ENCODE results near the gene OVCH2.
"Not testable (repeated sequence)": the region's sequence is repeated elsewhere in the genome, so short reads cannot be mapped to it uniquely, and the experiment has no call there.

Gene OVCH2, protein sequence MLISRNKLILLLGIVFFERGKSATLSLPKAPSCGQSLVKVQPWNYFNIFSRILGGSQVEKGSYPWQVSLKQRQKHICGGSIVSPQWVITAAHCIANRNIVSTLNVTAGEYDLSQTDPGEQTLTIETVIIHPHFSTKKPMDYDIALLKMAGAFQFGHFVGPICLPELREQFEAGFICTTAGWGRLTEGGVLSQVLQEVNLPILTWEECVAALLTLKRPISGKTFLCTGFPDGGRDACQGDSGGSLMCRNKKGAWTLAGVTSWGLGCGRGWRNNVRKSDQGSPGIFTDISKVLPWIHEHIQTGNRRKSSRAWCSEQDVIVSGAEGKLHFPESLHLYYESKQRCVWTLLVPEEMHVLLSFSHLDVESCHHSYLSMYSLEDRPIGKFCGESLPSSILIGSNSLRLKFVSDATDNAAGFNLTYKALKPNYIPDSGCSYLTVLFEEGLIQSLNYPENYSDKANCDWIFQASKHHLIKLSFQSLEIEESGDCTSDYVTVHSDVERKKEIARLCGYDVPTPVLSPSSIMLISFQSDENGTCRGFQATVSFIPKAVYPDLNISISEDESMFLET

DNA sequence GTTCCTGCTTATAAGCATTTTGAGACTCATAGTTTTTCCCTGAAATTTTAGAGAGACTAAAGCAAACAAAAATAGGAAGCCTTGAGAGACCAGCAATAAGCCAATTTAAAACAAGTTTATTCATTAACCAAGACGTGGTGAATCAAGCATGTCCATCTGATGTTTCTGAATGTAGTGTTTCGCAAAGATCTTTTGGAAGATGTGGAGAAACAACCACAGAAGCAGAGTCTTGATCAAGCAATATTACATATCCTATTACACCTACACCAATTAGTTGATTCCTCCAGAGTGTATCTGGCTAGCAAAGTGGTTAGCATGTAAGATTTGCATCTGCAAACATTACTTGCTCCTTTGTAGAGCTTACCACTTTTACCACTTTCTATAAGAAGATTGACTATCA lies at the start of gene OVCH2:
Gene OVCH2, minus strand, starts transcription at position 101 of the 400 bp plus-strand sequence. Its CDS starts 83 bp downstream, at position 18.
- no peak for DNase-seq (ENCODE audit: low read depth in 3 of 3, low spot score in 1 of 3)

DNA sequence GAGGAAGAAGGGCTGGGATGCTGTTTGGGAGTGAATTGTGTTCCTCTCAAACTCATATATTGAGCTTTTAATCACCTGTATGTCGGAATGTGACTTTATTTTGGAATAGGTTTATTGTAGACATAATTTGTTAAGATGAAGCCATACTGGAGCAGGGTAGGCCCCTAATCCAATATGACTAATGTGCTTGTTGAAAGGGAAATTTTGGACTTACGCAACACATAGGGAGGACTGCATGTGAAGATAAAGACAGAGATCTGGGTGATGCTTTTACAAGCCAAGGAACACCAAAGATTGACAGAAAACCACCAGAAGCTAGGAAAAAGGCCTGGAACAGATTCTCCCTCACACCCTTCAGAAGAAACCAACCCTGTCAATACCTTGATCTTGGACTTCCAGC lies 43.2 kb upstream of the OVCH2 start:
- no peak for DNase-seq (ENCODE audit: low read depth in 3 of 3, low spot score in 1 of 3)

DNA sequence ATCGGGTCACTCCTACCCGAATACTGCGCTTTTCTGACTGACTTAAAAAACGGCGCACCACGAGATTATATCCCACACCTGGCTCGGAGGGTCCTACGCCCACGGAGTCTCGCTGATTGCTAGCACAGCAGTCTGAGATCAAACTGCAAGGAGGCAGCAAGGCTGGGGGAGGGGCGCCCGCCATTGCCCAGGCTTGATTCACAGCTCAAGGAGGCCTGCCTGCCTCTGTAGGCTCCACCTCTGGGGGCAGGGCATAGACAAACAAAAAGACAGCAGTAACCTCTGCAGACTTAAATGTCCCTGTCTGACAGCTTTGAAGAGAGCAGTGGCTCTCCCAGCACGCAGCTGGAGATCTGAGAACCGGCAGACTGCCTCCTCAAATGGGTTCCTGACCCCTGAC lies 28.5 kb upstream of the OVCH2 start:
- not testable (repeated sequence) for DNase-seq (ENCODE audit: low read depth in 3 of 3, low spot score in 1 of 3)

DNA sequence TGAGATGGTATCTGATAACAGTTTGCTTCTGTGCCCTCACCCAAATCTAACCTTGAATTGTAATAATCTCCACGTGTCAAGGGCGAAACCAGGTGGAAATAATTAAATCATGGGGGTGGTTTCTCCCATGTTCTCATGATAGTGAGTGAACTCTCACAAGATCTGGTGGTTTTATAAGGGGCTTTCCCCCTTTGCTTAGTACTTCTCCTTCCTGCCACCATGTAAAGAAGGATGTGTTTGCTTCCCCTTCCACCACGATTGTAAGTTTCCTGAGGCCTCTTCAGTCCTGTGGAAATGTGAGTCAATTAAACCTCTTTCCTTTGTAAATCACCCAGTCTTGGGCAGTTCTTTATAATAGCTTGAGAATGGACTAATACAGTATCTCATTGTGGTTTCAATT lies 8.5 kb upstream of the OVCH2 start:
- DNase-seq (ENCODE audit: low read depth in 3 of 3, low spot score in 1 of 3): no peak

DNA sequence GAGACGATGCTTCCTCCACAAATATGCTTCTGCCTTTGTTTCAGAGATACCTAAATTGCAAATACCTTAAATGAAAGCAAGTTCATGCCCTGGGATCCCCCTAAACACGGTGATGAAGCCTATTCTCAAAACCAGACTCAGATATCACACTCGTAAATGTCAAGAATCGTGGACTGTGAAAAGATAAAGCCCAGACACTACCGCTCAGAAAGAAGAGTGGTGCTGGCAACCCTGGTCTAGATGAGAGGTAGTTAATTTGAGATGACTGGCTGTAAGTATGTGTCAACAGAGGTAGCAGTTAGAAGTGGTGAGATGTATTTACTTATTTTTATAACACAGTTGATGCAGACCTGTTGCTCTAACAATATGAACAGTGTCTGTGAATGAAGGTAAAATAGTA lies 2.5 kb downstream of the OVCH2 start:
- no peak for DNase-seq (ENCODE audit: low read depth in 3 of 3, low spot score in 1 of 3)

DNA sequence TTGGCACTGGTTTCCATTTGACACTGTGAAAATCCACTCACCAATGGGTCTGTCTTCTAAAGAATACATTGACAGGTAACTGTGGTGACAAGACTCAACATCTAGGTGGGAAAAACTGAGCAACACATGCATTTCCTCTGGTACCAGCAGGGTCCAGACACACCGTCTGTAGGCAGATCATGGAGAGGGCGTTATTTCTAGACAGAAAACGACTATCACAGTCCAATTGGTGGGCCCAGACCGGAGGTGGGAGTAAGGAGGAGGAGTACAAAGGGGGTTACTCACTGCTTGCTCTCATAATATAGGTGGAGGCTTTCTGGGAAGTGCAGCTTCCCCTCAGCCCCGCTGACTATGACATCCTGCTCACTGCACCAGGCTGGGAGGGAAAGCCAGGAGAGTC lies 9.9 kb downstream of the OVCH2 start:
- no peak for DNase-seq (ENCODE audit: low read depth in 3 of 3, low spot score in 1 of 3)

DNA sequence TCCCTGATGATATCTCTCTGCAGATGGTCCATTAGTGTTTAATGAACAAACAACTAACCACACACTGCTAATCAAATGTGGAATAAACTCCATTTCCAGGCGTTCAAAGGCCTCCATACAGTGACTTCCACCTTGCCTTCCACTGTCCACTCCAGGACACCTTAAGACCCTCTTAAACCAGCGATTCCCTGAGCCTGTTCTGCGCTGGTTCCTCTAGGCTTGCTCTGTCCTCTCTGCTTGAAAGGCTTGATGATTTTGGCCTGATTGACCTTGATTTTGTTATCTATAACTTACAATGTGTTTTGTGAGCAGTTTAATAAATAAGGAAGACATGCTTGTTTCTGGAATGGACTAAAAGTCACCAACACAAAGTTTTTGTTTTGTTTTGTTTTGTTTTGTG lies 12.0 kb downstream of the OVCH2 start:
- DNase-seq (ENCODE audit: low read depth in 3 of 3, low spot score in 1 of 3): no peak

DNA sequence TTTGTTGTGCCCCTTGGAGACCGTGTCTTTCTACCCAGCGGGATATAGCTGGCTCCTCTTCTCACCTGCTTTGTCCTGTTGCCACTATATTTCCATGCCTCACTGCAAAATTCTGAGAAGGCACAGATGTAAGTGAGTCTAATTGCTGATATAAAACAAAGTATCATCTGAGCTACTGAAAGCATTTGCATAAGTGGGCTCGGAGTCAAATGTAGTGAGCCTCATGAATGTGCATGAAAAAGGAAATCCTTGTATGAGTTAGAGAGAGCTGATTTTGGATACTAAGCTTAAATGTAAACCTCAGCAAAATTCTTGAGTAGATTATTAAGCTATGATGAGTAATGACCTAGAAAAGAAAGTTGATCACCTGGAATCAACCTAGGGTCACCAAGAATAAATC lies 13.9 kb downstream of the OVCH2 start:
- DNase-seq (ENCODE audit: low read depth in 3 of 3, low spot score in 1 of 3): no peak

DNA sequence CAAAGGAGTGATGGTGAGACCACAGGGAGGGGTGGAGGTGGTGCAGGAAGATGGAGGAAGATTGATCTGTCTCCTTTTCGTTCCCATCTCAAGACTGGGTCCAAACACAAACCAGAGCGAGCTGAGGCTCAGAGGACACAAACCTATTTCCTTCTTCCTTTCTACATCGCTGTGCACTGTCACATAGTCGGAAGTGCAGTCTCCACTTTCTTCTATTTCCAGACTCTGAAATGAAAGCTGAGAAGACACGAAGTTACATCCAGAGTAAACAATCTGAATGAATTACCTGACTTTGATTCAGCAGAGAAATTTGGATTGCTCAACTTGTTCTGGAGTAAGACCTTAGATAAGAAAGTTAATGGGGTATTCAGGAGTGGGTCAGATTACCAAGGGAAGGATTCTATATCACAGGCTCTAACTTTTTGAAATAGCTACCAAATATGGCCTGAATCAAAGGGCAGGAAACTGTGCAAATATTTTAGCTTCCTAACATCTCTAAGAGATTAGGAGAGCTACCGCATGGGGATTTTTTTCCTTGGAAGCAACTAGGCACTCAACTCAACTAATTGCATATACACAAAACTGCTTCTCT lies 14.4 kb downstream of the OVCH2 start:
- no peak for DNase-seq (ENCODE audit: low read depth in 3 of 3, low spot score in 1 of 3)

DNA sequence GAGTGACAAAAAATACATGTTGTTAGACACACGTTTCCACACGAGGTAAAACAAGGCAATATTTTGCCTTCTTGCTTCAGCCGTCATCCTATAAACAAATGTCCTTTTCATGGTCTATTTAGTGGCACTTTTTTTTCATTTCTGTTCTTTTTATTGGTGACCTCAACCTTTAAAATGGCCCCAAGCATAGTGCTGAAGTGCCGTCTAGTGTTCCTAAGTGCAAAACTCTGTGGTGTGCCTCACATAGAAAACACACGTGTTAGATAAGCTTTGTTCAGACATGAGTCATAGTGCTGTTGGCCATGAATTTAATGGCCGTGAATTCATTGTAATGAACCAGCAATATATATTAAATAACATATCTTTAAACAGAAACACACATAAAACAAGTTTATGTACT lies 15.6 kb downstream of the OVCH2 start:
- DNase-seq (ENCODE audit: low read depth in 3 of 3, low spot score in 1 of 3): no peak

DNA sequence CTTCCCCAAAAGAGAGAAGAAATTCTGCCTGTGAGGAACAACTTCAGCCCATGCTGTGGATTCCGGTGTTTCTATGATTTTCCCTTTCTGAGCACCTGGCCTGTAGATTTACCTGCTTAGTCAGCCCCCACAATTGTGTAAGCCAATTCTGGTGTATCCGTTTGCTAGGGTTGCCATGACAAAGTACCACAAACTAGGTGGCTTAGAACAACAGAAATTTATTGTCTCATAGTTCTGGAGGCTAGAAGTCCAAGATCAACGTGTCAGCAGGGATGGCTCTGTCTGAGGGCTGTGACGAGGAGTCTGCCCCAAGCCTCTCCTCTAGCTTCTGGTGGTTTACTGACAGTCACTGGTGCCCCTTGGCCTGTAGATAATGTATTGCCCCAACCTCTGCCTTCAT lies 17.0 kb downstream of the OVCH2 start:
- no peak for DNase-seq (ENCODE audit: low read depth in 3 of 3, low spot score in 1 of 3)

DNA sequence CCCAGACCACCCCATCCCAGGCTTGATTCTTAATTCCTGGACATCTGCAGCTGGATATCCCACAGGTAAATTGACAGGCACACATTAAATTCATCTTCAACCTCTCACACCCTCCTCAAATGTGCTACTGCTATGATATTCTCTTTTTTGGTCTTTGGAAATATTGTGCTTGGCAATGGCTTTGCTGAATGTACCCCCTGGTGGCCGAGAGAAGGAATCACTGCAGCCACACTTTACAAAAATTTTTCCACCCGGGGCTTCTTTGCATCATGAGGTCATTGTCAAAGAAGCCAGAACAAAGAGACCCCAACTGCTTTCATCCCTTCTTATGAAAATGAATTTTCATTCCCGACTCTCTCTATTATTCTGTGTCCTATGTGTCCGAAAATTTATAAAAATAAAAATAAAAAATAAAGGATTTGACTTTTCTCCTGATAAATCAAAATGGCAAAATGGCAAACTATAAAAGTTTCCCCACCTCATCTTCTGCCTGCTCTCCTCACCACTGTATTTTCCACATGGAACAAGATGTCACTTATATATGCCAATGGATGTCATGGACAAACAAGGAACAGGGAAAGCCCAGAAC lies 17.9 kb downstream of the OVCH2 start:
- DNase-seq (ENCODE audit: low read depth in 3 of 3, low spot score in 1 of 3): no peak

DNA sequence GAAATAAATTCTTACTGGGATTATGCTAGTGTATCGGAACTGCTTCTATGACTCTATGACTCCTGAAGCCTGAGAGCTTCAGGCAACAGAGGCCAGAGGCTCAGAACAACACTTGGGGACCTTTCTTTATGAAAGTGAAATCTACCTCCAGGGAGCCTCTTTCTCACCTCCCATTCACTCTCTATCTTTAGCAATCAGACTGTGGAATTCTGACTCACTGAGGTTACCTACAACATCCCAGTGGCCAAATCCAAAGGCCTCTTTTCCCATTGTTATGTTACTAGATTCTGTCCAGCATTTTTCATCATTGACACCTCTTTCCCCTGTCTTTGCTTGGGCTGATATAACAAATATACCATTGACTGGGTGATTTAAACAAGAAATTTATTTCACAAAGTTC lies 18.9 kb downstream of the OVCH2 start:
- no peak for DNase-seq (ENCODE audit: low read depth in 3 of 3, low spot score in 1 of 3)

DNA sequence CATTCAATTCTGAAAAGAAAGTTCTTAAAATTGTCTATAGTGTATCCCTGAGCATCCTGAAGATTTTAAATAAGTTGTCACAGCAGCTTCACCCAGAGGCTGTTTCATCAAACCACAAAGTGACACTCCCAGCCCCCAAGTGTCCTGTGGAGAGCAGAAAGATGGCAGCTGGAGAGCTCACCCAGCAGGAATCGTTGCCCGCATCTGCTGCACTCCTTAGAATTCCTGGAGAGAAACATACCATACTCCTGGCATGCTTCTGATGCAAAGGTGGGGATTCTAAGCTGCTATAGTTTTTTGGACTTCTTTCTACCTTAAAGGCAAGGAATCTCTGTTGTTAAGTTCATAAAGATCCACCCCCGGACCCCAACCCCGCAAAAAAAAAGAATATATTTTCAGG lies 19.5 kb downstream of the OVCH2 start:
- DNase-seq (ENCODE audit: low read depth in 3 of 3, low spot score in 1 of 3): no peak

DNA sequence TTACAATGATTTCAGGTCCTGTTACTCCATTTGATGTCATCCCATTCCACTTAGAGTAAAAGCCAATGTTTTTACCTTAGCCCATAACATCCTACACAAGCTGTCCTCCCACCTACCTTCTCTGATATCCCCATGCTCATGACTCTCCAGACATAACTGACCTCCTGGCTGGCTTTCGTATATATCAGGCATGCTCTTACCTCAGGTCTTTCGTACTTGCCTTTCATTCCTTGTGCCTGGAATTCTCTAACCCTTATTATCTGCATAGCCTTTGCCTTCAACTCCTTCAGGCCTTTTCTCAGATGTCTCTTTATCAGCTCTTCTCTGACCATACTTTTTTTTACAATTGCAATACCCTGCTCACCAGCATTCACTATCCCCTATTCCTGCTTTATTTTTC lies 22.7 kb downstream of the OVCH2 start:
- DNase-seq (ENCODE audit: low read depth in 3 of 3, low spot score in 1 of 3): no peak

DNA sequence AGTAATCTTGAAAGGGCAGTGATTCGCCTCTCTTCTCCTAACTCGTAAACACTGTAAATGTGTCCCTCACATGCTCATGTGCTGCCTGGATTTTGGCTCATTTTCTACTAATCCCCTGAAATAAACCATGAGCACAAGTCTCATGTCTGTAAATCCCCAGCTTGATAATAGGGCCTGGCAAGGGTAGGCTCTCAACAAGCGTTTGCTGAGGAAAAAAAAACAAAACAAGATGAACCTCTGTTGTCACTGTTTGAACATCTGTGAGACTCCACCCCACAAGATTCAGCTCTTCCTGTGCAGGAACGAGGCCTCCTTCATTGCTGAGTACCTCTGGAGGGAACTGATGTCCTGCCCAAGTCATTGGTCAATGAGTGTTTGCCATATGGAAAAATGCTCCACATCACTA lies 28.5 kb downstream of the OVCH2 start:
- DNase-seq (ENCODE audit: low read depth in 3 of 3, low spot score in 1 of 3): no peak

DNA sequence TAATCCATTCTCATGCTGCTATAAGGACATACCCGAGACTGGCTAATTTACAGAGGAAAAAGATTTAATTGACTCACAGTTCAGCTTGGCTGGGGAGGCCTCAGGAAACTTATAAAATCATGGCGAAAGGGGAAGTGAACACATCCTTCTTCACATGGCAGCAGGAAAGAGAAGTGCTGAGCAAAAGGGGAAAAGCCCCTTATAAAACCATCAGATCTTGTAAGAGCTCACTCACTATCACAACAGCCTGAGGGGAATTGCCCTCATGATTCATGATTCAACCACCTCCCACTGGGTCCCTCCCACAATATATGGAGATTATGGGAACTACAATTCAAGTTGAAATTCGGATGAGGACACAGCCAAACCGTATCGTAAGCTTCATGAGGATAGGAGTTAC lies 29.2 kb downstream of the OVCH2 start:
- DNase-seq (ENCODE audit: low read depth in 3 of 3, low spot score in 1 of 3): no peak

DNA sequence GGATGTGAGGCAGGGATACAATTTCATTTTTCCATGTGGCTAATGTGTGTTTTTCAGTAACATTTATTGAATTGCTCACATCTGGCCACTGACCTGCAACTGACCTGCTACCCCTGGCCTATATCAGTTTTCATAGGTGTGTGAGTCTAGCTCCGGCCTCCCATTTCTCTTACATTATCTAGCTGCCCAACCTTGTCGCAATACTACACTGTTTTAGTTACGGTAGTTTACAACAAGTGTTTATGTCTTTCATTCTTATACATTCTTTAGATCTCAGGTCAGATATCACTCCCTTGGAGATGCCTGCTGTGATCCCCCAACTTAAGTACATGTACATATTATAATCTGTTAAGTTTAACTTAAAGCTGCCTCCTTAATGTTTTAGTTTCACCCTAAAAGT lies 30.6 kb downstream of the OVCH2 start:
- DNase-seq (ENCODE audit: low read depth in 3 of 3, low spot score in 1 of 3): no peak

DNA sequence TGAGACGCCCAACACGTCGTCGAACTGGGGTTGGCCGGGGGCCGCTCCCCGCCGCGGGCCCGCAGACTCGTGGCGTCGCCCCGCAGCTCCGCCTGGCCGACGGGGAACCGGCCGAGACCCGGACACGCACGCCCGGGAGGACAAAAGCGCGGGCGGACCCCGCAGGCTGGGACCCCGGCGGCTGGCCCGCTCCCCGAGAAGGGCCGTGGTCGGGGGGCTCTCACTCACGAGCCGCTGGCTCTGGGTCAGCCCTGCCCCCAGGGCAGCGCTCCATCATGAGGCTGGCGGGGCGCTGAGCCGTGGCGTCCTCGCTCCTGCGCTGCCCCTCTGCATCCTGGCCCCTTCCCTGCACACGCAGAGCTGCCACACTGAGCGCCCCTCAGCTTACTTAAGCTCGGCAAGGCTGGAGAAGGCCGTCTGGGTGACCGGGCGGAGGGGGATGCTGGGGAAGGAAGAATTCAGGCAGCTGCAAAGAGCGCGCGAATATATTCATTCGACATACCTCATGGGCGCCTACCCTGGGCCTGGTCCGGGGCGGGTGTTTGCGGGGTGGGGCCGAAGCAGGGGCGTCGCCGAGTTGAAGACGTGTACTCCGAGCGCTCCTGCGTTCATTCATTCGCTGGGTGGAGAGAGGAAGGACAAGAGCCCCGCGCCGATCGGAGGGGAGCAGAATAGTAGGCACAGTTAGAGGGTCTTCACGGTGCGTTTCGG lies 32.4 kb downstream of the OVCH2 start:
- no peak for DNase-seq (ENCODE audit: low read depth in 3 of 3, low spot score in 1 of 3)

DNA sequence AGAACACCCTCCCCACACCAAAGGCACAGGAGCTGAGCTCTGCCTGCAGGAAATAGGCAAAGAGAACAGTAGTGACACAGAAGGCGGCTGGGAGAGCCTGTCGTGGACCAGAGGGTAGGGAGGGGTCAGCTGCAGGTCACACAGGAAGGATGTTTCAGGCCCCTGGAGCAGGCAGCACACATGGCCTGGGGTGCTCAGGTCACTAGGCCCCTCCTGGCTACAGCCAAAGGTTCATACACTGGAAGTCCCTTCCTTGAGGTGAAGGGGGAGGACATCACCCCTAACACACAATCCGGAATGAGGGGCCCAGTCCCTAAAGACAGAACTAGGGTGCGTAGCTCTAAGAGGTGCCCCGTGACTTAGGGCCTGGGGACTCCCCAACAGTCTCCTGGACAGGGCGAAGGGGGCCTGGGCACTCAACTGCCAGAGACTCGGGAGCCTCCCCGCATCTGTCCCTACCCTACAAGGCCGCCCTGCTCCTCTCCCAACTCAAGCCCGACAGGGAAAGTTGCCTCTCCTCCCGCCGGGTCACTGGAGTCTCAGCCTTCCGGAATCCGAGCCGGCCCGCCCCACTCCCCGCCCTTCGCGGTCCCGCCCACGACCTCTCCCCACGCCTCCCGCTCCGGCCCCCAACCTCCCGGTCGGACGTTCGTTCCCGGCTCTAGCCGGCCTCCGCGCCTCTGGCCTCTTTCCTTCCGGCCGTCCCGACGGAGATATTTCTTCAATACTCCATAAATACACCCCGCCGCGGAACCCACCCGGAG lies 33.1 kb downstream of the OVCH2 start, which contains the start of gene CYB5R2:
Gene CYB5R2, minus strand, starts transcription at position 541 of the 764 bp plus-strand sequence. CDS start 675 bp downstream, outside the sequence.
- no peak for DNase-seq (ENCODE audit: low read depth in 3 of 3, low spot score in 1 of 3)
